ENCODE measurements around the gene SMCP.

SMCP gene

GRCh38 chr1:152870831-152871730 is 7.0 kb upstream of the SMCP start:
- no peaks in the 10 kb centered on the region for H3K4me1 ChIP-seq (ENCODE audit: control insufficient read depth, insufficient read depth, low read length)
- no peak overlapping the region for H3K4me3 ChIP-seq (ENCODE audit: low read depth, low read length)
- no peak overlapping the region for H3K27ac ChIP-seq (ENCODE audit: low read depth, low read length)
- peaks cover 20% of the 10 kb centered on the region for H3K9me3 ChIP-seq (ENCODE audit: control insufficient read depth, insufficient read depth, low read length)
- no peak overlapping the region for H3K9ac ChIP-seq (ENCODE audit: low read depth, low read length)
- H3K36me3 ChIP-seq (ENCODE audit: control insufficient read depth, insufficient read depth, low read length), result no peaks in the 10 kb centered on the region
- H3K27me3 ChIP-seq (ENCODE audit: control insufficient read depth, insufficient read depth, low read length), result no peaks in the 10 kb centered on the region

DNA sequence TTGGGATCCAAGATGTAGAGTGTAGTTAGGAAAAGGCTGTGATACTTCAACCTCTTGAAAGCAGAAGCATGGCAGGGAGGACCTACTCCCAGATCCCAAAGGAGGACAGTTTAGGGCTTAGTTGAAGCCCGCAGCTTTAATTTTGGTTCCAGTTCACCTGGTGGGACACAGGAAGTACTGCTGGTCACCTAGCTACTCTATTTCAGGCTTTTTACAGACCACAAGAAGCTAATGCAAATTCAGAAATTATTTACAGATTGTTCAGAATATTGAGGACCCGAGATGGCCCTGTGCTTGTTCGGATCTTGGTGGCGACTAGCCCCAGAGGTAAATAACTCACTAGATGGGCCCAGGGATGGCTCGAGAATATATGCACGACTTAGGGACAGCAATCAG is 6.4 kb upstream of the SMCP start:
- no peak overlapping the region for H3K4me3 ChIP-seq (ENCODE audit: low read depth, low read length)
- H3K27ac ChIP-seq (ENCODE audit: low read depth, low read length), result no peak overlapping the region
- no peaks in the 10 kb centered on the region for H3K36me3 ChIP-seq (ENCODE audit: control insufficient read depth, insufficient read depth, low read length)
- no peaks in the 10 kb centered on the region for H3K27me3 ChIP-seq (ENCODE audit: control insufficient read depth, insufficient read depth, low read length)
- no peaks in the 10 kb centered on the region for H3K4me1 ChIP-seq (ENCODE audit: control insufficient read depth, insufficient read depth, low read length)
- no peak overlapping the region for H3K9ac ChIP-seq (ENCODE audit: low read depth, low read length)
- H3K9me3 ChIP-seq (ENCODE audit: control insufficient read depth, insufficient read depth, low read length), result peaks cover 19% of the 10 kb centered on the region

- Histone ChIP-seq H3K4me3 (ENCODE audit: low read depth, low read length) (no peak overlapping the region), H3K9me3 (ENCODE audit: control insufficient read depth, insufficient read depth, low read length) (peaks cover 14% of the 10 kb centered on the region; the same call in 1 of the 2 replicates), H3K4me1 (ENCODE audit: control insufficient read depth, insufficient read depth, low read length) (no peaks in the 10 kb centered on the region), H3K27me3 (ENCODE audit: control insufficient read depth, insufficient read depth, low read length) (no peaks in the 10 kb centered on the region), H3K9ac (ENCODE audit: low read depth, low read length) (no peak overlapping the region), H3K27ac (ENCODE audit: low read depth, low read length) (no peak overlapping the region), H3K36me3 (ENCODE audit: control insufficient read depth, insufficient read depth, low read length) (no peaks in the 10 kb centered on the region)
These were observed 4.6 kb upstream of the SMCP start for GRCh38 chr1:152873495-152873894.

DNA sequence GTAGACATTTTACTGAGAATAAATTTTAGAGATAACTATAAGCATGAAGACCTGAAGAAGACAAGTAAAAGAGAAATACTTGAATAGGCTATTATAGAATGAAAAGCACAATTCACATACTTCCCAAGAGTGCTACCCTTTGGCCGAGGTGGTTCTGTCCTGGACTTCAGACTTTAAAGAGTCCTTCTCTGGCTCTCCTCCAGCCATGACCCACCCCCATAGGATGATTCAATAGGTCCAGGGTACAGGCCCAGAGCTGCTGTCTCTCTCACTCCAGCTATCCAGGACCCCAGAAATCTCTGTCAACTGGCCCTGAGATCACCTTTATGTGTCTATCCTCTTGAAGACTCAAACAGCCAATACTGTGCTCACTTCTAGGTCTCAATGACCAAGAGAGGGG is 1.3 kb upstream of the SMCP start:
- H3K36me3 ChIP-seq (ENCODE audit: control insufficient read depth, insufficient read depth, low read length), result no peaks in the 10 kb centered on the region
- H3K9ac ChIP-seq (ENCODE audit: low read depth, low read length), result no peak overlapping the region
- H3K27ac ChIP-seq (ENCODE audit: low read depth, low read length), result no peak overlapping the region
- no peaks in the 10 kb centered on the region for H3K27me3 ChIP-seq (ENCODE audit: control insufficient read depth, insufficient read depth, low read length)
- H3K4me3 ChIP-seq (ENCODE audit: low read depth, low read length), result no peak overlapping the region
- H3K9me3 ChIP-seq (ENCODE audit: control insufficient read depth, insufficient read depth, low read length), result peaks cover 31% of the 10 kb centered on the region
- H3K4me1 ChIP-seq (ENCODE audit: control insufficient read depth, insufficient read depth, low read length), result no peaks in the 10 kb centered on the region

DNA sequence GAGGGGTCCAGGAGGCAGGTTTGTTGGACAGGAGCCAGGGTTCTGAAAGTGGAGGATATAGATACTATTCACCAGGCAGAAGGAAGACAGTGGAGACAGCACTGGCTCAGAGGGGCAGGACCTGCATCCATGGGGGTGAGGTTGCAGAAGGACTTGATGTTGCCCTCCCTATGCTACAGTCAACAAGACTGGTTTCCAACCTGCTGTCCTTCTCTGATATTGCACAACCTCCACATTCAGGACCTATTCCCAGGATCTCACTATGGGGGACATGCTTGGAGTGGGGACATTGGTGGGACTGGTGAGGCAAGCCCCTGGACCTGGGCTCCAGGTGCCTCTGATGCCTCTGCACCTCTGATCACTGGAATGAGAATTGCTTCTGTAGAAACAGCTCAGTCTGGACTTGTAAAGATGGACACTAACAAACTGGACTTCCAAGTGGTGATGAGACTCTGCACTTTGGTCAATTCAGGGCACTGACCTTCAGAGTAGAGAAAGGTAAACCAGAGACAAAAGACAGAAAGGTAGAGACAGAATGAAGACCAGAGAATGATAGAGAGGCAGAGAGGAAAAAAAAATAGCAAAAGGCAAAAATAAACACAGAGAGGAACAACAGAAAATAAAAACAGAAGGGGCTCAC is 1.6 kb downstream of the SMCP start:
- H3K27me3 ChIP-seq (ENCODE audit: control insufficient read depth, insufficient read depth, low read length), result no peaks in the 10 kb centered on the region
- H3K4me1 ChIP-seq (ENCODE audit: control insufficient read depth, insufficient read depth, low read length), result no peaks in the 10 kb centered on the region
- H3K4me3 ChIP-seq (ENCODE audit: low read depth, low read length), result no peak overlapping the region
- H3K27ac ChIP-seq (ENCODE audit: low read depth, low read length), result no peak overlapping the region
- H3K9me3 ChIP-seq (ENCODE audit: control insufficient read depth, insufficient read depth, low read length), result peaks cover 47% of the 10 kb centered on the region
- H3K36me3 ChIP-seq (ENCODE audit: control insufficient read depth, insufficient read depth, low read length), result no peaks in the 10 kb centered on the region
- no peak overlapping the region for H3K9ac ChIP-seq (ENCODE audit: low read depth, low read length)

- no peaks in the 10 kb centered on the region for H3K27me3 ChIP-seq (ENCODE audit: control insufficient read depth, insufficient read depth, low read length)
- no peaks in the 10 kb centered on the region for H3K4me1 ChIP-seq (ENCODE audit: control insufficient read depth, insufficient read depth, low read length)
- H3K9ac ChIP-seq (ENCODE audit: low read depth, low read length), result no peak overlapping the region
- peaks cover 49% of the 10 kb centered on the region for H3K9me3 ChIP-seq (ENCODE audit: control insufficient read depth, insufficient read depth, low read length)
- no peaks in the 10 kb centered on the region for H3K36me3 ChIP-seq (ENCODE audit: control insufficient read depth, insufficient read depth, low read length)
- no peak overlapping the region for H3K4me3 ChIP-seq (ENCODE audit: low read depth, low read length)
- no peak overlapping the region for H3K27ac ChIP-seq (ENCODE audit: low read depth, low read length)
These were observed 2.2 kb downstream of the SMCP start for GRCh38 chr1:152880316-152880715.

- Histone ChIP-seq H3K4me3 (ENCODE audit: low read depth, low read length) (no peak overlapping the region), H3K27me3 (ENCODE audit: control insufficient read depth, insufficient read depth, low read length) (no peaks in the 10 kb centered on the region), H3K9me3 (ENCODE audit: control insufficient read depth, insufficient read depth, low read length) (peaks cover 55% of the 10 kb centered on the region)
These were observed 2.8 kb downstream of the SMCP start for GRCh38 chr1:152880907-152881306.

GRCh38 chr1:152884085-152884484 is 6.0 kb downstream of the SMCP start:
- H3K9ac ChIP-seq (ENCODE audit: low read depth, low read length), result no peak overlapping the region
- H3K4me3 ChIP-seq (ENCODE audit: low read depth, low read length), result no peak overlapping the region
- no peaks in the 10 kb centered on the region for H3K4me1 ChIP-seq (ENCODE audit: control insufficient read depth, insufficient read depth, low read length)
- H3K27me3 ChIP-seq (ENCODE audit: control insufficient read depth, insufficient read depth, low read length), result no peaks in the 10 kb centered on the region
- H3K36me3 ChIP-seq (ENCODE audit: control insufficient read depth, insufficient read depth, low read length), result no peaks in the 10 kb centered on the region
- peaks cover 63% of the 10 kb centered on the region for H3K9me3 ChIP-seq (ENCODE audit: control insufficient read depth, insufficient read depth, low read length)
- H3K27ac ChIP-seq (ENCODE audit: low read depth, low read length), result no peak overlapping the region

More at GRCh38 chr1:152880907-152881306, 2.8 kb downstream of the SMCP start:
- no peak overlapping the region for H3K27ac ChIP-seq (ENCODE audit: low read depth, low read length)
- H3K4me1 ChIP-seq (ENCODE audit: control insufficient read depth, insufficient read depth, low read length), result no peaks in the 10 kb centered on the region
- H3K36me3 ChIP-seq (ENCODE audit: control insufficient read depth, insufficient read depth, low read length), result no peaks in the 10 kb centered on the region
- no peak overlapping the region for H3K9ac ChIP-seq (ENCODE audit: low read depth, low read length)

DNA sequence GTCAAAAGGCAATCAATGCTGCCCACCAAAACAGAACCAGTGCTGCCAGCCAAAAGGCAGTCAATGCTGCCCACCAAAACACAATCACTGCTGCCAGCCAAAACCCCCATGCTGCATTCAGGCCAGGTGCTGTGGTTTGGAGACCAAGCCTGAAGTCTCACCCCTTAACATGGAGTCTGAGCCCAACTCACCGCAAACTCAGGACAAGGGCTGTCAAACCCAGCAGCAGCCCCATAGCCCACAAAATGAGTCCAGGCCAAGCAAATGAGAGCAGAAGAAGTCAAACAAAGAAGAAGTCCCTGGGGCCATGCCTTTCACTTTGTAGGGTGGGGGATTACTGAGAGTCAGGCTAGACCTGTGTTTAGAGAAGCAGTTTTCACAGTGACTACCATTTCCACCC is 6.4 kb downstream of the SMCP start:
- H3K27me3 ChIP-seq (ENCODE audit: control insufficient read depth, insufficient read depth, low read length), result no peaks in the 10 kb centered on the region
- H3K9me3 ChIP-seq (ENCODE audit: control insufficient read depth, insufficient read depth, low read length), result peaks cover 65% of the 10 kb centered on the region
- no peak overlapping the region for H3K27ac ChIP-seq (ENCODE audit: low read depth, low read length)
- H3K4me3 ChIP-seq (ENCODE audit: low read depth, low read length), result no peak overlapping the region
- H3K36me3 ChIP-seq (ENCODE audit: control insufficient read depth, insufficient read depth, low read length), result no peaks in the 10 kb centered on the region
- H3K9ac ChIP-seq (ENCODE audit: low read depth, low read length), result no peak overlapping the region
- H3K4me1 ChIP-seq (ENCODE audit: control insufficient read depth, insufficient read depth, low read length), result no peaks in the 10 kb centered on the region

DNA sequence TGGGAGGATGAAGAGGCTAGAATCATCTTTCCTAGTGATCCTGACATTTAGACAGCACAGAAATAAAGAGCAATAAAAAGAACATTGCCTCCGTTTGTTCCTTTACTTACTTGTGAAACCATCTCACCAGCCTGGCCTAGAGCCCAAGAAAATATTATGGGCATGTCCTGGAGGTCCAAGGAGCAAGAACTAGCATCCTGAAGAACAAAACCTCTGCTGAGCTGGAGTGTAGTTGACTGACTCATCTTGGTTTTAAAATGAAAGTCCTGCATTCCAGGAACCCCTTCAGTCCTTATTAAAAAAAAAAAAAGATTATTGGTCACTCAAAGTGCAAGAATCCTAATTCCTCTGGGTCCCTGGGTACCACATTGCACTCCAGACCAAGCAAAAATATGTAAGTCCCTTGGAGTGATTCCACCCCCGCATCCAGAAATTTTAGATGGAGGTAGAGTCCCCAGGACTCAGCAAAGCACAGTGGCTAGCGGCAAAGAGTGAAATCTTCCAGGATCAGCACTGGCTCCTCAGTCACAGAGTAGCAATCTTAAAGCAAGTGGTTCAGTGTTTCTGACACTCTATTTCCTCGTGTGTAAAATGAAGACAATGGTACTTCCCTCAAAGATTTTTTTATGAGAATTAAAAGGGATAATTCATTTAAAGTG is 7.0 kb downstream of the SMCP start:
- no peak overlapping the region for H3K4me3 ChIP-seq (ENCODE audit: low read depth, low read length)

DNA sequence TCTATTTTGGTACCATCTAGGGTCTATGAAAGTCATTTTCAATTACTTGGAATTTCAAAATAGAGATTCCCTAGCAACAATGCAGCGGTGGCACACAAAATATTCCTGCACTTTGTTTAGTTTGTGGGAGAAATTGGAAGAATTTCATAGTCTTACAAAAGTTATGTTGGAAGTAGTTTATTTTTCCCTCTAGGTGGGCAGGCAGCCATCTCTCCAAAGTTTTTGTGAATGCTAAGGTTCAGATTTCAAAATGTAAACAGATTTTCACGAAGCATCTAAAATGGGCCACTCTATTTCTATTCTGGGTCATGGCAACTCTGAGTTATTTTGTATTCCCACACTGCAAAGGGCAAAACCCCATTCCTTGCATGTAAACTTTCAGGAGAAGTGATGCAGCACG is 8.0 kb downstream of the SMCP start:
- Histone ChIP-seq H3K9me3 (ENCODE audit: control insufficient read depth, insufficient read depth, low read length) (peaks cover 65% of the 10 kb centered on the region), H3K27ac (ENCODE audit: low read depth, low read length) (no peak overlapping the region), H3K4me1 (ENCODE audit: control insufficient read depth, insufficient read depth, low read length) (no peaks in the 10 kb centered on the region)

More for the DNA sequence above, 7.0 kb downstream of the SMCP start:
- H3K4me1 ChIP-seq (ENCODE audit: control insufficient read depth, insufficient read depth, low read length), result no peaks in the 10 kb centered on the region
- H3K9ac ChIP-seq (ENCODE audit: low read depth, low read length), result no peak overlapping the region
- no peaks in the 10 kb centered on the region for H3K27me3 ChIP-seq (ENCODE audit: control insufficient read depth, insufficient read depth, low read length)
- peaks cover 65% of the 10 kb centered on the region for H3K9me3 ChIP-seq (ENCODE audit: control insufficient read depth, insufficient read depth, low read length)
- no peaks in the 10 kb centered on the region for H3K36me3 ChIP-seq (ENCODE audit: control insufficient read depth, insufficient read depth, low read length)
- no peak overlapping the region for H3K27ac ChIP-seq (ENCODE audit: low read depth, low read length)

More for the DNA sequence above, 8.0 kb downstream of the SMCP start:
- H3K27me3 ChIP-seq (ENCODE audit: control insufficient read depth, insufficient read depth, low read length), result no peaks in the 10 kb centered on the region
- H3K4me3 ChIP-seq (ENCODE audit: low read depth, low read length), result no peak overlapping the region
- H3K36me3 ChIP-seq (ENCODE audit: control insufficient read depth, insufficient read depth, low read length), result no peaks in the 10 kb centered on the region
- no peak overlapping the region for H3K9ac ChIP-seq (ENCODE audit: low read depth, low read length)

All from HUES48 (cell line).